OCI-LY7 (cell line): ENCODE measurements around the gene SENP1. TPM values are rescaled to one million over a fixed set of nuclear protein-coding genes. Genes with fewer than 3 reads are reported as not detected.

Experiments used
- BruUV-seq: library from RNA; stranded (reverse); fragments of 400-500 nt; replicated peaks from 2 replicates; lab custom pipeline; 2021; lab: Mats Ljungman, UMichigan
- CTCF ChIA-PET: fragments of 300-600 bp; sonication (Branson Sonifier 250); formaldehyde crosslinking; loops from one replicate; lab custom pipeline; 2022; ENCODE audit warnings: antibody characterized with exemption; ENCODE audit not compliant: unreplicated experiment; lab: Charles Lee
- POLR2A ChIA-PET: fragments of 300-600 bp; sonication (Branson Sonifier 250); formaldehyde crosslinking; loops from one replicate; lab custom pipeline; 2022; ENCODE audit warnings: antibody characterized with exemption; lab: Charles Lee
- DNase-seq: peaks from one replicate; pipeline ENCODE4 v3.0.0-alpha.2; 2015; ENCODE audit warnings: low spot score
- H2AFZ ChIP-seq: fragments of 200-600 bp; sonication (generic), shearing (Covaris generic); 2 replicates; pipeline ENCODE4 v1.6.1; 2014; ENCODE audit warnings: mild to moderate bottlenecking, antibody characterized with exemption, low read length, moderate library complexity
- H3K27ac ChIP-seq: fragments of 200-600 bp; sonication (generic); 2 replicates; pipeline ENCODE4 v1.5.1; 2014; ENCODE audit warnings: mixed run types, low read depth, mild to moderate bottlenecking, moderate library complexity, low read length, inconsistent platforms; ENCODE audit not compliant: poor library complexity, severe bottlenecking
- H3K36me3 ChIP-seq: fragments of 200-600 bp; sonication (generic); 2 replicates; pipeline ENCODE4 v1.6.1; 2014; ENCODE audit warnings: mild to moderate bottlenecking, antibody characterized with exemption, low read length, moderate library complexity, mixed read lengths; ENCODE audit not compliant: insufficient read depth
- H3K4me1 ChIP-seq: fragments of 200-600 bp; sonication (generic); 2 replicates; pipeline ENCODE4 v1.5.1; 2014; ENCODE audit warnings: mild to moderate bottlenecking, low read length; ENCODE audit not compliant: insufficient read depth, poor library complexity, severe bottlenecking
- H3K4me2 ChIP-seq: fragments of 200-600 bp; sonication (generic); 2 replicates; pipeline ENCODE4 v1.6.1; 2014; ENCODE audit warnings: mild to moderate bottlenecking, low read length
- H3K4me3 ChIP-seq: fragments of 200-600 bp; sonication (generic); 2 replicates; pipeline ENCODE4 v1.5.1; 2014; ENCODE audit warnings: mild to moderate bottlenecking, low read depth, low read length; ENCODE audit not compliant: poor library complexity, severe bottlenecking
- H3K79me2 ChIP-seq: fragments of 200-600 bp; sonication (generic); 2 replicates; pipeline ENCODE4 v1.6.1; 2016; ENCODE audit warnings: low read depth, mild to moderate bottlenecking, low read length, moderate library complexity, mixed read lengths; ENCODE audit not compliant: insufficient read depth
- H3K9me2 ChIP-seq: fragments of 200-600 bp; sonication (generic); 2 replicates; pipeline ENCODE4 v1.6.1; 2016; ENCODE audit warnings: mild to moderate bottlenecking, low read length, mixed read lengths; ENCODE audit not compliant: insufficient read depth
- H3K9me3 ChIP-seq: fragments of 200-600 bp; sonication (generic); 2 replicates; pipeline ENCODE4 v1.6.1; 2014; ENCODE audit warnings: mild to moderate bottlenecking, mixed run types, low read length, mixed read lengths
- H4K20me1 ChIP-seq: fragments of 200-600 bp; sonication (generic); 2 replicates; pipeline ENCODE4 v1.6.1; 2014; ENCODE audit warnings: mild to moderate bottlenecking, antibody characterized with exemption, low read length, moderate library complexity, mixed read lengths; ENCODE audit not compliant: insufficient read depth
- EZH2phosphoT487 ChIP-seq: fragments of 200-600 bp; sonication (generic); IDR thresholded peaks from 2 replicates; pipeline ENCODE4 v1.6.1; 2018; ENCODE audit warnings: low read depth, borderline replicate concordance, mild to moderate bottlenecking, mixed run types, antibody characterized with exemption, low read length, moderate library complexity, mixed read lengths
- intact Hi-C: fragments of 100-400 bp; cut with micrococcal nuclease; formaldehyde crosslinking; loops from one replicate; pipeline ENCODE4 v1.10.0; 2022; ENCODE audit not compliant: unreplicated experiment
- total RNA-seq, 2 experiments: library from RNA; depleted of rRNA in 1 of 2; stranded (reverse); fragments of >200 nt in 1 of 2; shearing (Covaris generic) in 1 of 2; gene quantifications; 2 replicates each; pipeline ENCODE4 v1.2.3, GENCODE V29; 2014 to 2022
- TF ChIP-seq, protein P1 (sequence below): fragments of 200-600 bp; sonication (generic); conservative IDR thresholded peaks from 2 replicates; pipeline ENCODE4 v1.5.1; 2014; ENCODE audit warnings: mild to moderate bottlenecking, antibody characterized with exemption, low read length, moderate library complexity, mixed read lengths

The SENP1 gene
- total RNA-seq, 2 experiments from 2014 or later: 48.3 to 54.7 TPM

DNA sequence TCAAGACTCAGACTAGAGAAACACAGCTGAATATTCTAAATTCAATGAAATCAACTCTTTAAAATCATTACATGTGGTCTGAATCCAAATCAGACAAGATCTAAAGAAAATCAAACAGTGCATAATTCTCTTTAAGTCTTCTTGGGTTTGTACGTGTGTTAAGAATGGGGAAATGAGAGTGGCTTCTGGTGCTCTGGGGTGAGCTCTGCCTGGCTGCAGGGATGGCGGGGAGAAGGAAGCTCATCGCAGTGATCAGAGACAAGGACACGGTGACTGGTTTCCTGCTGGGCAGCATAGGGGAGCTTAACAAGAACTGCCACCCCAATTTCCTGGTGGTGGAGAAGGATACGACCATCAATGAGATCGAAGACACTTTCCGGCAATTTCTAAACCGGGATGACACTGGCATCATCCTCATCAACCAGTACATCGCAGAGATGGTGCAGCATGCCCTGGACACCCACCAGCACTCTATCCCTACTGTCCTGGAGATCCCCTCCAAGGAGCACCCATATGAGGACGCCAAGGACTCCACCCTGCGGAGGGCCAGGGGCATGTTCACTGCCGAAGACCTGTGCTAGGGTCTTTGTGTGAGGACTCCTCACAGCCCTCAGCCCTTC, 20.9 kb downstream of the SENP1 start:
- Histone ChIP-seq H3K27ac (no peak overlapping the region), H4K20me1 (no peaks in the 10 kb centered on the region), H3K79me2 (no peaks in the 10 kb centered on the region), H2AFZ (no peak overlapping the region), H3K36me3 (peaks cover 91% of the 10 kb centered on the region), H3K4me1 (no peaks in the 10 kb centered on the region), H3K4me2 (no peak overlapping the region), H3K9me2 (no peaks in the 10 kb centered on the region), H3K9me3 (no peaks in the 10 kb centered on the region), H3K4me3 (no peak overlapping the region)
- ChIA-PET CTCF (interaction anchor here (0.6 kb wide), 1 partner anchor 67 kb away, joined by 3 read pairs; no protein-coding TSS in a partner anchor), POLR2A (interaction anchor here (0.6 to 1.5 kb wide), 3 partner anchors 8 to 51 kb away, joined by 4 to 6 read pairs (median 5); no protein-coding TSS in a partner anchor)
- intact Hi-C loops: loop anchor here (2.0 kb wide), 1 partner anchor 80 kb away; no protein-coding TSS in a partner anchor
- BruUV-seq: no TSS peak
- TF ChIP-seq, protein P1, sequence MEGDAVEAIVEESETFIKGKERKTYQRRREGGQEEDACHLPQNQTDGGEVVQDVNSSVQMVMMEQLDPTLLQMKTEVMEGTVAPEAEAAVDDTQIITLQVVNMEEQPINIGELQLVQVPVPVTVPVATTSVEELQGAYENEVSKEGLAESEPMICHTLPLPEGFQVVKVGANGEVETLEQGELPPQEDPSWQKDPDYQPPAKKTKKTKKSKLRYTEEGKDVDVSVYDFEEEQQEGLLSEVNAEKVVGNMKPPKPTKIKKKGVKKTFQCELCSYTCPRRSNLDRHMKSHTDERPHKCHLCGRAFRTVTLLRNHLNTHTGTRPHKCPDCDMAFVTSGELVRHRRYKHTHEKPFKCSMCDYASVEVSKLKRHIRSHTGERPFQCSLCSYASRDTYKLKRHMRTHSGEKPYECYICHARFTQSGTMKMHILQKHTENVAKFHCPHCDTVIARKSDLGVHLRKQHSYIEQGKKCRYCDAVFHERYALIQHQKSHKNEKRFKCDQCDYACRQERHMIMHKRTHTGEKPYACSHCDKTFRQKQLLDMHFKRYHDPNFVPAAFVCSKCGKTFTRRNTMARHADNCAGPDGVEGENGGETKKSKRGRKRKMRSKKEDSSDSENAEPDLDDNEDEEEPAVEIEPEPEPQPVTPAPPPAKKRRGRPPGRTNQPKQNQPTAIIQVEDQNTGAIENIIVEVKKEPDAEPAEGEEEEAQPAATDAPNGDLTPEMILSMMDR: no peak
- no peak for TF ChIP-seq EZH2phosphoT487
- no peak for DNase-seq

DNA sequence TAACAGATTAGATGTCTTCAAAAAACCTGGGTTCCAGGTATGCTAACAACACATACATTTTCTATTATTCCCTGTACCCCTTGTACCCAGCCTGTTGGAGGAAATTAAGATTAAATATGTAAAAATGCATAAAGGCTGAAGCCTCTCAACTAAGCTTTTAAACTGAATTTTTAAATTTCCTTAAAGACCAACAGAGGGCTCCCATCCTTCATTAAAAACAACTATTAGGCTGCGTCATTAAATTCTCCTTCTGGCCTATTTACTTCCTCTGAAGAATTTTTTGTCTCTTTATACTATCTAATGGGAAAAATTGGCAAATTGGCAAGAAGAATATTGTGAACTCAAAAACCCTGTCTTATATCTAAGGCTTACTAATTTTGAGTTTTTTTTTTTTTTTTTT, 21.8 kb downstream of the SENP1 start:
- H3K9me2 ChIP-seq: no peaks in the 10 kb centered on the region
- no peaks in the 10 kb centered on the region for H3K9me3 ChIP-seq
- peak; percentile 36 for DNase-seq
- BruUV-seq: no TSS peak
- no peak for TF ChIP-seq EZH2phosphoT487
- TF ChIP-seq, protein P1: peak; percentile 69
- H3K4me3 ChIP-seq: no peak overlapping the region
- H4K20me1 ChIP-seq: no peaks in the 10 kb centered on the region
- no peak overlapping the region for H3K27ac ChIP-seq
- intact Hi-C loops: loop anchor here (2.0 kb wide), 1 partner anchor 81 kb away; no protein-coding TSS in a partner anchor
- ChIA-PET POLR2A (interaction anchor here (0.7 to 1.5 kb wide), 5 partner anchors 9 to 76 kb away, joined by 3 to 6 read pairs (median 4); partner anchors contain the start of gene ASB8), CTCF (no interaction called here)
- H3K4me2 ChIP-seq: no peak overlapping the region
- H3K36me3 ChIP-seq: peaks cover 91% of the 10 kb centered on the region
- H3K79me2 ChIP-seq: no peaks in the 10 kb centered on the region
- H3K4me1 ChIP-seq: no peaks in the 10 kb centered on the region
- no peak overlapping the region for H2AFZ ChIP-seq

DNA sequence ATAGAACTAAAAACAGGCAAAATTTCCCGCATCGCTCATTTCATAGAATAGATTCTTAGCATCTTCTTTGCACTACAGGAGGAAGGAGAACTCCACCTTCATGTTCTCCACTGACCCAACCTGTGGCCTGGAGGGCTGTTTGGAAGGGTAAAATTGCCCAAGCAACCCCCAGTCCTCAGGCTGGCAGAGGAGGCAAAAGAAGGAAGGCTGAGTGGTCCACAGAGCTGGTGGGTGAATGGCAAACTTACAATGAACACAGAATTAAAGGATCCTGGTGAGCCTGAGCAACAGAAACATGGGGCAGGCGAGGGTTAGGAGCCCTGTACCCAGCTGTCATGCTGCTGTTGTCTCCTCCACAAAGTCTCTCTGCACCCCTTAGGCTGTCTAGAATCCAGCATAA, 25.1 kb downstream of the SENP1 start:
- Histone ChIP-seq H3K4me1 (no peaks in the 10 kb centered on the region), H3K79me2 (no peaks in the 10 kb centered on the region), H3K36me3 (peaks cover 90% of the 10 kb centered on the region), H4K20me1 (no peaks in the 10 kb centered on the region), H2AFZ (no peak overlapping the region), H3K4me2 (no peak overlapping the region), H3K9me3 (peaks cover 9% of the 10 kb centered on the region), H3K4me3 (no peak overlapping the region), H3K27ac (no peak overlapping the region), H3K9me2 (no peaks in the 10 kb centered on the region)
- TF ChIP-seq, protein P1: no peak
- no peak for TF ChIP-seq EZH2phosphoT487
- BruUV-seq: no TSS peak
- ChIA-PET POLR2A (interaction anchor here (0.8 kb wide), 1 partner anchor 72 kb away, joined by 4 read pairs; no protein-coding TSS in a partner anchor), CTCF (no interaction called here)
- DNase-seq: no peak
- intact Hi-C loops: no loop called here
